PC-3 (cell line): Measurements from ENCODE around the gene TRAF3. TPM values are rescaled to one million over a fixed set of nuclear protein-coding genes. Genes with fewer than 3 reads are reported as not detected.

ENCODE experiments used
- ATAC-seq: fragments of 200-7000 bp; cut with Tn5 transposase; 2 replicates; pipeline ENCODE4 v1.9.1; 2020; ENCODE audit warnings: mild to moderate bottlenecking, moderate library complexity
- BruUV-seq: library from RNA; stranded (reverse); fragments of 400-500 nt; replicated peaks from 2 replicates; lab custom pipeline; 2021; lab: Mats Ljungman, UMichigan
- CTCF ChIA-PET: fragments of 300-600 bp; sonication (Branson Sonifier 250); formaldehyde crosslinking; loops from one replicate; lab custom pipeline; 2022; ENCODE audit warnings: antibody characterized with exemption; lab: Charles Lee
- POLR2A ChIA-PET: fragments of 300-600 bp; sonication (Branson Sonifier 250); formaldehyde crosslinking; loops from one replicate; lab custom pipeline; 2022; ENCODE audit warnings: antibody characterized with exemption; ENCODE audit not compliant: unreplicated experiment; lab: Charles Lee
- DNase-seq: peaks from one replicate; pipeline ENCODE4 v3.0.0-alpha.2; 2015
- H2AFZ ChIP-seq: fragments of 300-600 bp; sonication (generic); 2 replicates; pipeline ENCODE4 v1.6.0; 2016; ENCODE audit warnings: antibody characterized with exemption, low read length
- H3F3A ChIP-seq: fragments of 300-600 bp; sonication (generic); one replicate; pipeline ENCODE4 v1.6.0; 2017; ENCODE audit warnings: antibody characterized with exemption, low read length, control low read depth, mild to moderate bottlenecking; ENCODE audit not compliant: unreplicated experiment
- H3K27ac ChIP-seq: fragments of 300-600 bp; sonication (generic); 2 replicates; pipeline ENCODE4 v1.5.1; 2016; ENCODE audit warnings: mild to moderate bottlenecking, low read length
- H3K27me3 ChIP-seq: fragments of 300-600 bp; sonication (generic); 2 replicates; pipeline ENCODE4 v1.6.1; 2016; ENCODE audit warnings: low read length, mixed read lengths
- H3K36me3 ChIP-seq: fragments of 300-600 bp; sonication (generic); 2 replicates; pipeline ENCODE4 v1.6.1; 2016; ENCODE audit warnings: low read depth, mixed run types, low read length, mixed read lengths
- H3K4me1 ChIP-seq: fragments of 300-600 bp; sonication (generic); 2 replicates; pipeline ENCODE4 v1.5.1; 2016; ENCODE audit warnings: low read length; ENCODE audit not compliant: insufficient read depth
- H3K4me2 ChIP-seq: fragments of 300-600 bp; sonication (generic); 2 replicates; pipeline ENCODE4 v1.6.0; 2016; ENCODE audit warnings: low read length
- H3K4me3 ChIP-seq: fragments of 300-600 bp; sonication (generic); 2 replicates; pipeline ENCODE4 v1.5.1; 2016; ENCODE audit warnings: mild to moderate bottlenecking, low read length, mixed read lengths
- H3K79me2 ChIP-seq: fragments of 300-600 bp; sonication (generic); 2 replicates; pipeline ENCODE4 v1.6.1; 2017; ENCODE audit warnings: low read length, mixed read lengths
- H3K9ac ChIP-seq: fragments of 300-600 bp; sonication (generic); 2 replicates; pipeline ENCODE4 v1.6.0; 2016; ENCODE audit warnings: mild to moderate bottlenecking, low read length
- H3K9me2 ChIP-seq: fragments of 300-600 bp; sonication (generic); replicated peaks from 2 replicates; pipeline ENCODE4 v1.6.1; 2016; ENCODE audit warnings: mixed run types, low read length, mixed read lengths
- H3K9me3 ChIP-seq: fragments of 300-600 bp; sonication (generic); 2 replicates; pipeline ENCODE4 v1.6.1; 2016; ENCODE audit warnings: low read length, mixed read lengths
- H4K20me1 ChIP-seq: fragments of 300-600 bp; sonication (generic); 2 replicates; pipeline ENCODE4 v1.6.1; 2016; ENCODE audit warnings: low read length, mixed read lengths
- CTCF ChIP-seq: fragments of 300-600 bp; sonication (generic); conservative IDR thresholded peaks from 2 replicates; pipeline ENCODE4 v1.5.1; 2017; ENCODE audit warnings: antibody characterized with exemption, low read depth, mild to moderate bottlenecking, low read length
- EZH2 ChIP-seq: fragments of 300-600 bp; sonication (generic); IDR thresholded peaks from one replicate; pipeline ENCODE4 v1.6.1; 2017; ENCODE audit warnings: antibody characterized with exemption, mild to moderate bottlenecking, low read length; ENCODE audit not compliant: unreplicated experiment
- EZH2phosphoT487 ChIP-seq: fragments of 300-600 bp; sonication (generic); IDR thresholded peaks from 2 replicates; pipeline ENCODE4 v1.6.1; 2018; ENCODE audit warnings: mild to moderate bottlenecking, antibody characterized with exemption, low read length, borderline replicate concordance
- intact Hi-C: fragments of 100-400 bp; cut with micrococcal nuclease; formaldehyde crosslinking; loops from 2 replicates; pipeline ENCODE4 v1.9.0; 2023
- total RNA-seq: library from RNA; depleted of rRNA; stranded (reverse); fragments of >200 nt; gene quantifications from 2 replicates; pipeline ENCODE4 v1.2.3, GENCODE V29; 2014

Gene TRAF3
- total RNA-seq, 1 experiment from 2014 or later, result 19.4 TPM

GRCh38 chr14:102937331-102938175 lies 160.3 kb downstream of the TRAF3 start:
- no peak overlapping the region for H3K4me3 ChIP-seq
- no peak overlapping the region for H3K4me2 ChIP-seq
- no TSS peak for BruUV-seq
- H3F3A ChIP-seq, result no peaks in the 10 kb centered on the region
- no peaks in the 10 kb centered on the region for H3K4me1 ChIP-seq
- H2AFZ ChIP-seq, result no peak overlapping the region
- intact Hi-C loops, result no loop called here
- H3K9me3 ChIP-seq, result no peaks in the 10 kb centered on the region
- H3K27me3 ChIP-seq, result no peaks in the 10 kb centered on the region
- DNase-seq (no peak), ATAC-seq (no peak)
- H4K20me1 ChIP-seq, result no peaks in the 10 kb centered on the region
- H3K9me2 ChIP-seq, result no peaks in the 10 kb centered on the region
- no peaks in the 10 kb centered on the region for H3K79me2 ChIP-seq
- ChIA-PET CTCF (no interaction called here), POLR2A (no interaction called here)
- H3K36me3 ChIP-seq, result peaks cover 11% of the 10 kb centered on the region
- TF ChIP-seq EZH2phosphoT487, result no peak
- no peak for TF ChIP-seq EZH2
- TF ChIP-seq CTCF, result no peak
- H3K27ac ChIP-seq, result no peak overlapping the region
- H3K9ac ChIP-seq, result no peak overlapping the region

DNA sequence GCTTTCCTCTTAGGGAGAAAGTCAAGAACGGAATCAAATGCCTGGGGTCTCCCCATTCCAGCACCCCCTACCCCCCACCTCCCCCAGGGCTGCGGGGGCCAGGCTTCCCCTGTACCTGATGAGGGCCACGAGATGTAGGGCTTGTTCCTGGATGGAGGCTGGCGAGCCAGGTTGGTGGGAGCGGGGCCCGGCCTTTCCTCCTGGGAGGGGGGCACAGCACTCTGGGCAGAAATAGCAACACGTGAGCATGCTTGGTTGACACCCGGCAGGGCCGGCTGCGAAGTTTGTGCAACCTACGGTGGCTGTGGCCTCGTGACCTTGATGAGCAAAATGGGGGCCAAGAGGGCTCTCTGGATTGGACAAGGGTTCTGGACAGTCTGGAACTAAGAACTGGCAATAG lies 160.9 kb downstream of the TRAF3 start:
- H3K4me1 ChIP-seq, result no peaks in the 10 kb centered on the region
- ATAC-seq (no peak), DNase-seq (no peak)
- no TSS peak for BruUV-seq
- H3K9me3 ChIP-seq, result no peaks in the 10 kb centered on the region
- ChIA-PET CTCF (no interaction called here), POLR2A (no interaction called here)
- H3K79me2 ChIP-seq, result no peaks in the 10 kb centered on the region
- no peak overlapping the region for H3K9ac ChIP-seq
- H3K36me3 ChIP-seq, result peaks cover 11% of the 10 kb centered on the region
- no peak for TF ChIP-seq CTCF
- no peak for TF ChIP-seq EZH2phosphoT487
- no peaks in the 10 kb centered on the region for H3F3A ChIP-seq
- no peaks in the 10 kb centered on the region for H3K27me3 ChIP-seq
- no peak overlapping the region for H3K4me2 ChIP-seq
- intact Hi-C loops, result no loop called here
- H4K20me1 ChIP-seq, result no peaks in the 10 kb centered on the region
- H2AFZ ChIP-seq, result no peak overlapping the region
- H3K27ac ChIP-seq, result no peak overlapping the region
- no peaks in the 10 kb centered on the region for H3K9me2 ChIP-seq
- no peak overlapping the region for H3K4me3 ChIP-seq

- Histone ChIP-seq H4K20me1 (no peaks in the 10 kb centered on the region), H3K79me2 (no peaks in the 10 kb centered on the region), H3K27ac (no peak overlapping the region), H3K9me3 (no peaks in the 10 kb centered on the region), H3K9me2 (no peaks in the 10 kb centered on the region), H3K4me3 (no peak overlapping the region), H3K9ac (no peak overlapping the region), H3K4me2 (no peak overlapping the region), H3K4me1 (no peaks in the 10 kb centered on the region), H3K36me3 (peaks cover 22% of the 10 kb centered on the region), H3F3A (no peaks in the 10 kb centered on the region), H2AFZ (no peak overlapping the region), H3K27me3 (no peaks in the 10 kb centered on the region)
- TF ChIP-seq CTCF, result no peak
- no peak for TF ChIP-seq EZH2
- TF ChIP-seq EZH2phosphoT487, result no peak
- DNase-seq, result no peak
- BruUV-seq, result no TSS peak
- no peak for ATAC-seq
- ChIA-PET CTCF (no interaction called here), POLR2A (no interaction called here)
- intact Hi-C loops, result no loop called here
These were observed 162.1 kb downstream of the TRAF3 start for GRCh38 chr14:102939329-102939728.
